ENCODE data around the gene PRDM16. TPM values are rescaled to one million over a fixed set of nuclear protein-coding genes. Genes with fewer than 3 reads are reported as not detected.

PRDM16 gene
- total and polyA plus RNA-seq, 2 of the 4 experiments (the other 2 are of a cell fraction), result 0.02 TPM; not detected in 1

GRCh38 chr1:3469849-3470649 is 401.0 kb downstream of the PRDM16 start:
- no peak overlapping the region for H2BK5ac ChIP-seq (ENCODE audit: low read depth, low read length, poor library complexity, severe bottlenecking)
- no peak overlapping the region for H3K23ac ChIP-seq (ENCODE audit: low read depth, low read length)
- no peak overlapping the region for H3K18ac ChIP-seq (ENCODE audit: low read depth, low read length)
- no TSS peak for BruUV-seq (replicated peaks)
- no peak overlapping the region for H3K14ac ChIP-seq (replicated peaks; ENCODE audit: low read depth, low read length)
- no peak overlapping the region for H4K91ac ChIP-seq (ENCODE audit: insufficient read depth, low read depth, low read length)
- H3K4ac ChIP-seq (ENCODE audit: low read depth, low read length), result no peak overlapping the region
- intact Hi-C loops (cut with micrococcal nuclease) (no loop called here), in situ Hi-C loops (cut with MboI; ENCODE audit: low sequenced_read_pairs) (no loop called here), dilution Hi-C loops (cut with HindIII; ENCODE audit: low sequenced_read_pairs, unreplicated experiment) (no loop called here)
- no peak for TF ChIP-seq MXI1 (IDR thresholded peaks at IDR 0.05; ENCODE audit: borderline replicate concordance, low read depth, low read length)
- TF ChIP-seq RCOR1 (IDR thresholded peaks at IDR 0.05; ENCODE audit: insufficient replicate concordance, low read length), result no peak
- TF ChIP-seq RAD21 (IDR thresholded peaks at IDR 0.05; ENCODE audit: low read length), result no peak
- TF ChIP-seq USF2 (IDR thresholded peaks at IDR 0.05; ENCODE audit: low read depth, low read length), result no peak
- TF ChIP-seq CHD1 (IDR thresholded peaks at IDR 0.05; ENCODE audit: low read depth, low read length), result no peak
- TF ChIP-seq MAFK (IDR thresholded peaks at IDR 0.05; ENCODE audit: low read depth, low read length), result no peak
- TF ChIP-seq MAZ (IDR thresholded peaks at IDR 0.05; ENCODE audit: borderline replicate concordance, low read depth, low read length), result no peak
- TF ChIP-seq CEBPB (IDR thresholded peaks at IDR 0.05; ENCODE audit: low read depth, low read length), result no peak
- no peak for TF ChIP-seq POLR2A (IDR thresholded peaks at IDR 0.05; ENCODE audit: low read depth, low read length)
- TF ChIP-seq BHLHE40 (IDR thresholded peaks at IDR 0.05; ENCODE audit: low read depth, low read length), result no peak
- TF ChIP-seq ELK1 (IDR thresholded peaks at IDR 0.05; ENCODE audit: borderline replicate concordance, low read depth, low read length), result no peak
- TF ChIP-seq RFX5 (IDR thresholded peaks at IDR 0.05; ENCODE audit: low read depth, low read length), result no peak
- no peak for TF ChIP-seq FOS (IDR thresholded peaks at IDR 0.05; ENCODE audit: low read depth, low read length)
- no peak for TF ChIP-seq NFE2L2 (IDR thresholded peaks at IDR 0.05; ENCODE audit: low read depth, low read length)
- TF ChIP-seq SMC3 (IDR thresholded peaks at IDR 0.05; ENCODE audit: low read depth, low read length), result no peak
- H4K5ac ChIP-seq (ENCODE audit: low read depth, low read length), result no peak overlapping the region
- POLR2A ChIA-PET (ENCODE audit: unreplicated experiment), result no interaction called here
- peaks cover 11% of the 10 kb centered on the region for H3K4me1 ChIP-seq (ENCODE audit: control insufficient read depth, insufficient read depth, low read length)
- H2AK9ac ChIP-seq (replicated peaks; ENCODE audit: low read depth, low read length, poor library complexity), result no peak overlapping the region
- no peaks in the 10 kb centered on the region for H3K36me3 ChIP-seq (ENCODE audit: control insufficient read depth, insufficient read depth, low read length)
- no peak overlapping the region for H3K4me3 ChIP-seq (ENCODE audit: insufficient read depth, low read depth, low read length)
- no peak for ATAC-seq (ENCODE audit: low read depth)
- H3K9me3 ChIP-seq (ENCODE audit: control insufficient read depth, insufficient read depth, low read length), result no peaks in the 10 kb centered on the region
- no peak overlapping the region for H4K8ac ChIP-seq (ENCODE audit: low read depth in 2 of 2, low read length in 2 of 2)
- no peak overlapping the region for H3K9ac ChIP-seq (ENCODE audit: low read depth, low read length)
- no peaks in the 10 kb centered on the region for H3K79me1 ChIP-seq (ENCODE audit: low read depth in 1 of 2, low read length in 2 of 2)
- no peak for DNase-seq
- H2BK20ac ChIP-seq (ENCODE audit: low read depth, low read length), result no peak overlapping the region
- CTCF ChIA-PET, result no interaction called here
- no peak overlapping the region for H2AK5ac ChIP-seq (ENCODE audit: low read depth, low read length)
- peaks cover 3% of the 10 kb centered on the region for H3K27me3 ChIP-seq (ENCODE audit: control insufficient read depth, insufficient read depth, low read length)
- H3K27ac ChIP-seq (ENCODE audit: insufficient read depth, low read length), result no peak overlapping the region
- H2AFZ ChIP-seq (replicated peaks; ENCODE audit: low read length, poor library complexity), result peak overlapping the region; percentile 51
- H3K56ac ChIP-seq (ENCODE audit: extremely low read depth, insufficient read depth, low read length), result no peak overlapping the region
- no peak overlapping the region for H2BK120ac ChIP-seq (ENCODE audit: low read depth, low read length)
- H2BK15ac ChIP-seq (ENCODE audit: low read depth, low read length), result no peak overlapping the region
- no peaks in the 10 kb centered on the region; the same call in 1 of the 2 replicates for H4K20me1 ChIP-seq (ENCODE audit: insufficient read depth, low read length)
- H3K4me2 ChIP-seq (ENCODE audit: low read depth, low read length), result no peak overlapping the region
- WGBS, 2 experiments (ENCODE audit: extremely low coverage in 2 of 2, insufficient read length in 1 of 2), result 93% methylated on average over 8 of the region's 17 CpGs; no CpG with 5 or more reads in 1 of the 2 experiments
- peaks cover 3% of the 10 kb centered on the region; the same call in 1 of the 2 replicates for H3K9me1 ChIP-seq (ENCODE audit: insufficient read depth, low read length)
